ENCODE results near the gene ASCC3. TPM values are rescaled to one million over a fixed set of nuclear protein-coding genes. Genes with fewer than 3 reads are reported as not detected.

ASCC3 gene
- total and polyA plus RNA-seq, 2 of the 4 experiments (the other 2 are of a cell fraction) = 25.8 to 104 TPM

- Histone ChIP-seq H3K9me1 (ENCODE audit: insufficient read depth, low read length) (no peaks in the 10 kb centered on the region), H3K27me3 (ENCODE audit: control insufficient read depth, insufficient read depth, low read length) (no peaks in the 10 kb centered on the region), H4K8ac (ENCODE audit: low read depth in 2 of 2, low read length in 2 of 2) (no peak overlapping the region), H3K4ac (ENCODE audit: low read depth, low read length) (no peak overlapping the region), H2BK15ac (ENCODE audit: low read depth, low read length) (no peak overlapping the region), H3K4me3 (ENCODE audit: insufficient read depth, low read depth, low read length) (no peak overlapping the region), H2AK9ac (replicated peaks; ENCODE audit: low read depth, low read length, poor library complexity) (no peak overlapping the region), H3K27ac (ENCODE audit: insufficient read depth, low read length) (no peak overlapping the region), H3K18ac (ENCODE audit: low read depth, low read length) (no peak overlapping the region), H2BK5ac (ENCODE audit: low read depth, low read length, poor library complexity, severe bottlenecking) (no peak overlapping the region), H3K9ac (ENCODE audit: low read depth, low read length) (no peak overlapping the region), H4K91ac (ENCODE audit: insufficient read depth, low read depth, low read length) (no peak overlapping the region), H3K9me3 (ENCODE audit: control insufficient read depth, insufficient read depth, low read length) (no peaks in the 10 kb centered on the region), H3K79me1 (ENCODE audit: low read depth in 1 of 2, low read length in 2 of 2) (peaks cover 12 to 13% of the 10 kb centered on the region in 2 experiments), H2BK20ac (ENCODE audit: low read depth, low read length) (no peak overlapping the region), H2AFZ (replicated peaks; ENCODE audit: low read length, poor library complexity) (no peak overlapping the region), H3K14ac (replicated peaks; ENCODE audit: low read depth, low read length) (no peak overlapping the region), H4K20me1 (ENCODE audit: insufficient read depth, low read length) (no peaks in the 10 kb centered on the region), H3K4me2 (ENCODE audit: low read depth, low read length) (no peak overlapping the region), H3K23ac (ENCODE audit: low read depth, low read length) (no peak overlapping the region), H3K36me3 (ENCODE audit: control insufficient read depth, insufficient read depth, low read length) (peaks cover 13% of the 10 kb centered on the region), H3K4me1 (ENCODE audit: control insufficient read depth, insufficient read depth, low read length) (no peaks in the 10 kb centered on the region), H3K56ac (ENCODE audit: extremely low read depth, insufficient read depth, low read length) (no peak overlapping the region), H4K5ac (ENCODE audit: low read depth, low read length) (no peak overlapping the region), H2BK120ac (ENCODE audit: low read depth, low read length) (no peak overlapping the region), H2AK5ac (ENCODE audit: low read depth, low read length) (no peak overlapping the region)
- in situ Hi-C loops (cut with MboI; ENCODE audit: low sequenced_read_pairs) (no loop called here), dilution Hi-C loops (cut with HindIII; ENCODE audit: low sequenced_read_pairs, unreplicated experiment) (no loop called here), intact Hi-C loops (cut with micrococcal nuclease) (no loop called here)
- CTCF ChIA-PET = interaction anchor here (1.3 kb wide), 1 partner anchor 10 kb away, joined by 5 read pairs; no protein-coding TSS in a partner anchor
- ATAC-seq (ENCODE audit: low read depth) = no peak
- TF ChIP-seq RAD21 (IDR thresholded peaks at IDR 0.05; ENCODE audit: low read length) (no peak), BHLHE40 (IDR thresholded peaks at IDR 0.05; ENCODE audit: low read depth, low read length) (no peak), MAZ (IDR thresholded peaks at IDR 0.05; ENCODE audit: borderline replicate concordance, low read depth, low read length) (no peak), MXI1 (IDR thresholded peaks at IDR 0.05; ENCODE audit: borderline replicate concordance, low read depth, low read length) (no peak), NFE2L2 (IDR thresholded peaks at IDR 0.05; ENCODE audit: low read depth, low read length) (no peak), CEBPB (IDR thresholded peaks at IDR 0.05; ENCODE audit: low read depth, low read length) (no peak), POLR2A (IDR thresholded peaks at IDR 0.05; ENCODE audit: low read depth, low read length) (no peak), FOS (IDR thresholded peaks at IDR 0.05; ENCODE audit: low read depth, low read length) (no peak), RFX5 (IDR thresholded peaks at IDR 0.05; ENCODE audit: low read depth, low read length) (no peak), MAFK (IDR thresholded peaks at IDR 0.05; ENCODE audit: low read depth, low read length) (no peak), CHD1 (IDR thresholded peaks at IDR 0.05; ENCODE audit: low read depth, low read length) (no peak), SMC3 (IDR thresholded peaks at IDR 0.05; ENCODE audit: low read depth, low read length) (no peak), RCOR1 (IDR thresholded peaks at IDR 0.05; ENCODE audit: insufficient replicate concordance, low read length) (no peak)
- TF ChIP-seq, protein P1, sequence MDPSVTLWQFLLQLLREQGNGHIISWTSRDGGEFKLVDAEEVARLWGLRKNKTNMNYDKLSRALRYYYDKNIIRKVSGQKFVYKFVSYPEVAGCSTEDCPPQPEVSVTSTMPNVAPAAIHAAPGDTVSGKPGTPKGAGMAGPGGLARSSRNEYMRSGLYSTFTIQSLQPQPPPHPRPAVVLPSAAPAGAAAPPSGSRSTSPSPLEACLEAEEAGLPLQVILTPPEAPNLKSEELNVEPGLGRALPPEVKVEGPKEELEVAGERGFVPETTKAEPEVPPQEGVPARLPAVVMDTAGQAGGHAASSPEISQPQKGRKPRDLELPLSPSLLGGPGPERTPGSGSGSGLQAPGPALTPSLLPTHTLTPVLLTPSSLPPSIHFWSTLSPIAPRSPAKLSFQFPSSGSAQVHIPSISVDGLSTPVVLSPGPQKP (IDR thresholded peaks at IDR 0.05; ENCODE audit: borderline replicate concordance, low read depth, low read length) = no peak
- TF ChIP-seq, protein P2, sequence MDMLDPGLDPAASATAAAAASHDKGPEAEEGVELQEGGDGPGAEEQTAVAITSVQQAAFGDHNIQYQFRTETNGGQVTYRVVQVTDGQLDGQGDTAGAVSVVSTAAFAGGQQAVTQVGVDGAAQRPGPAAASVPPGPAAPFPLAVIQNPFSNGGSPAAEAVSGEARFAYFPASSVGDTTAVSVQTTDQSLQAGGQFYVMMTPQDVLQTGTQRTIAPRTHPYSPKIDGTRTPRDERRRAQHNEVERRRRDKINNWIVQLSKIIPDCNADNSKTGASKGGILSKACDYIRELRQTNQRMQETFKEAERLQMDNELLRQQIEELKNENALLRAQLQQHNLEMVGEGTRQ (IDR thresholded peaks at IDR 0.05; ENCODE audit: low read depth, low read length) = no peak
- TF ChIP-seq, protein P3, sequence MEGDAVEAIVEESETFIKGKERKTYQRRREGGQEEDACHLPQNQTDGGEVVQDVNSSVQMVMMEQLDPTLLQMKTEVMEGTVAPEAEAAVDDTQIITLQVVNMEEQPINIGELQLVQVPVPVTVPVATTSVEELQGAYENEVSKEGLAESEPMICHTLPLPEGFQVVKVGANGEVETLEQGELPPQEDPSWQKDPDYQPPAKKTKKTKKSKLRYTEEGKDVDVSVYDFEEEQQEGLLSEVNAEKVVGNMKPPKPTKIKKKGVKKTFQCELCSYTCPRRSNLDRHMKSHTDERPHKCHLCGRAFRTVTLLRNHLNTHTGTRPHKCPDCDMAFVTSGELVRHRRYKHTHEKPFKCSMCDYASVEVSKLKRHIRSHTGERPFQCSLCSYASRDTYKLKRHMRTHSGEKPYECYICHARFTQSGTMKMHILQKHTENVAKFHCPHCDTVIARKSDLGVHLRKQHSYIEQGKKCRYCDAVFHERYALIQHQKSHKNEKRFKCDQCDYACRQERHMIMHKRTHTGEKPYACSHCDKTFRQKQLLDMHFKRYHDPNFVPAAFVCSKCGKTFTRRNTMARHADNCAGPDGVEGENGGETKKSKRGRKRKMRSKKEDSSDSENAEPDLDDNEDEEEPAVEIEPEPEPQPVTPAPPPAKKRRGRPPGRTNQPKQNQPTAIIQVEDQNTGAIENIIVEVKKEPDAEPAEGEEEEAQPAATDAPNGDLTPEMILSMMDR (conservative IDR thresholded peaks at IDR 0.05; ENCODE audit: low read depth, low read length) = no peak
- WGBS, 2 experiments (ENCODE audit: extremely low coverage in 2 of 2, insufficient read length in 1 of 2) = no CpG with 5 or more reads among the region's 5 CpGs
- DNase-seq = no peak
- POLR2A ChIA-PET (ENCODE audit: unreplicated experiment) = no interaction called here
- no TSS peak for BruUV-seq (replicated peaks)
Observed at GRCh38 chr6:100745419-100746041, 135.6 kb downstream of the ASCC3 start.
